ENCODE data around the gene TMEM184A. TPM values are rescaled to one million over a fixed set of nuclear protein-coding genes. Genes with fewer than 3 reads are reported as not detected.

Gene TMEM184A
- total and polyA plus RNA-seq, 10 of the 15 experiments (the other 5 are each of a cell fraction or from before 2014, with no cell fraction given) = 0.04 to 0.15 TPM; not detected in 8

DNA sequence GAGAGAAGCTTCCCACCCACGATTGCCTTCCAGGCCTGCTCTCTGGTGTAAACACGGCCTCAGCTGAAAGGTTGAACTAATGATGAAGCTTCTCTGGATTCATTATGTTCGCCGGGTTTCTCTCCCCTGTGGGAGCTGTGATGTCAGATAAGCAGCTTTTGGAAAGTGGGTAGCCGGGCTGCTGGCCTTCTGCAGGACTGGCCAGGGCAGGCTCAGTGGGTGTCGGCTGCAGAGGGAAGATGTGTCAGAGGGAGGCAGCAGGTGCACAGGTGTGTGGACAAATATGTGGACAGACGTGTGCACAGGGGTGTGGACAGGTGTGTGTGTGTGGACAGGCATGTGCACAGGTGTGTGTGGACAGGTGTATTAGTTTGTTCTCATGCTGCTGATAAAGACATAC is 42.3 kb upstream of the TMEM184A start:
- DNase-seq (ENCODE audit: low read depth, low spot score) = no peak
- BruUV-seq (replicated peaks) = no TSS peak
- Histone ChIP-seq H3K27me3 (replicated peaks in 1 of 2; ENCODE audit: control insufficient read depth in 2 of 2, insufficient read depth in 2 of 2, low read length in 1 of 2) (no peaks in the 10 kb centered on the region), H2AFZ (ENCODE audit: control insufficient read depth, low read depth, low read length) (no peak overlapping the region), H3K4me2 (ENCODE audit: control insufficient read depth, insufficient read depth) (no peak overlapping the region), H3K79me2 (ENCODE audit: control insufficient read depth, insufficient read depth, low read length) (no peaks in the 10 kb centered on the region), H3K4me1 (ENCODE audit: control insufficient read depth, insufficient read depth, low read length) (no peaks in the 10 kb centered on the region), H4K20me1 (ENCODE audit: control insufficient read depth, insufficient read depth) (no peaks in the 10 kb centered on the region), H3K9me3 (replicated peaks; ENCODE audit: control insufficient read depth, insufficient read depth, low read length) (no peaks in the 10 kb centered on the region; the same call in 2 of the 3 replicates), H3K27ac (ENCODE audit: control insufficient read depth, insufficient read depth) (no peak overlapping the region), H3K9ac (ENCODE audit: control insufficient read depth, insufficient read depth, low read length) (no peak overlapping the region), H3K4me3 (no peak overlapping the region), H3K36me3 (ENCODE audit: control insufficient read depth in 2 of 2, insufficient read depth in 2 of 2, low read length in 1 of 2) (no peaks in the 10 kb centered on the region)
- ChIA-PET SMC1A (ENCODE audit: uncharacterized antibody, unreplicated experiment) (no interaction called here), RAD21 (ENCODE audit: unreplicated experiment) (no interaction called here), POLR2A (interaction anchor here (0.6 kb wide), 1 partner anchor 14 kb away, joined by 6 read pairs; no protein-coding TSS in a partner anchor), CTCF (no interaction called here)
- ATAC-seq = no peak
- TF ChIP-seq KAT2A (conservative IDR thresholded peaks at IDR 0.05; ENCODE audit: control insufficient read depth, low read depth, low read length) (no peak), MAX (IDR thresholded peaks at IDR 0.05; ENCODE audit: low read depth, low read length) (no peak), CHD1 (IDR thresholded peaks at IDR 0.05; ENCODE audit: low read depth, low read length) (no peak), CHD2 (IDR thresholded peaks at IDR 0.05; ENCODE audit: borderline replicate concordance, low read depth, low read length) (no peak), JUND (IDR thresholded peaks at IDR 0.05; ENCODE audit: low read depth, low read length) (no peak), GABPA (IDR thresholded peaks at IDR 0.05; ENCODE audit: low read depth) (no peak), TCF12 (IDR thresholded peaks at IDR 0.05; ENCODE audit: low read depth, low read length) (no peak), NR2C1 (IDR thresholded peaks at IDR 0.05) (no peak), CUX1 (IDR thresholded peaks at IDR 0.05; ENCODE audit: insufficient replicate concordance, low read depth, low read length) (no peak), YY1 (IDR thresholded peaks at IDR 0.05; ENCODE audit: low read depth, low read length) (no peak), RUNX3 (IDR thresholded peaks at IDR 0.05; ENCODE audit: low read length) (no peak), IKZF1 (conservative IDR thresholded peaks at IDR 0.05) (no peak), RB1 (IDR thresholded peaks at IDR 0.05; ENCODE audit: borderline replicate concordance) (no peak), SMAD1 (IDR thresholded peaks at IDR 0.05; ENCODE audit: low read depth, partially characterized antibody) (no peak)
- TF ChIP-seq, protein P1, sequence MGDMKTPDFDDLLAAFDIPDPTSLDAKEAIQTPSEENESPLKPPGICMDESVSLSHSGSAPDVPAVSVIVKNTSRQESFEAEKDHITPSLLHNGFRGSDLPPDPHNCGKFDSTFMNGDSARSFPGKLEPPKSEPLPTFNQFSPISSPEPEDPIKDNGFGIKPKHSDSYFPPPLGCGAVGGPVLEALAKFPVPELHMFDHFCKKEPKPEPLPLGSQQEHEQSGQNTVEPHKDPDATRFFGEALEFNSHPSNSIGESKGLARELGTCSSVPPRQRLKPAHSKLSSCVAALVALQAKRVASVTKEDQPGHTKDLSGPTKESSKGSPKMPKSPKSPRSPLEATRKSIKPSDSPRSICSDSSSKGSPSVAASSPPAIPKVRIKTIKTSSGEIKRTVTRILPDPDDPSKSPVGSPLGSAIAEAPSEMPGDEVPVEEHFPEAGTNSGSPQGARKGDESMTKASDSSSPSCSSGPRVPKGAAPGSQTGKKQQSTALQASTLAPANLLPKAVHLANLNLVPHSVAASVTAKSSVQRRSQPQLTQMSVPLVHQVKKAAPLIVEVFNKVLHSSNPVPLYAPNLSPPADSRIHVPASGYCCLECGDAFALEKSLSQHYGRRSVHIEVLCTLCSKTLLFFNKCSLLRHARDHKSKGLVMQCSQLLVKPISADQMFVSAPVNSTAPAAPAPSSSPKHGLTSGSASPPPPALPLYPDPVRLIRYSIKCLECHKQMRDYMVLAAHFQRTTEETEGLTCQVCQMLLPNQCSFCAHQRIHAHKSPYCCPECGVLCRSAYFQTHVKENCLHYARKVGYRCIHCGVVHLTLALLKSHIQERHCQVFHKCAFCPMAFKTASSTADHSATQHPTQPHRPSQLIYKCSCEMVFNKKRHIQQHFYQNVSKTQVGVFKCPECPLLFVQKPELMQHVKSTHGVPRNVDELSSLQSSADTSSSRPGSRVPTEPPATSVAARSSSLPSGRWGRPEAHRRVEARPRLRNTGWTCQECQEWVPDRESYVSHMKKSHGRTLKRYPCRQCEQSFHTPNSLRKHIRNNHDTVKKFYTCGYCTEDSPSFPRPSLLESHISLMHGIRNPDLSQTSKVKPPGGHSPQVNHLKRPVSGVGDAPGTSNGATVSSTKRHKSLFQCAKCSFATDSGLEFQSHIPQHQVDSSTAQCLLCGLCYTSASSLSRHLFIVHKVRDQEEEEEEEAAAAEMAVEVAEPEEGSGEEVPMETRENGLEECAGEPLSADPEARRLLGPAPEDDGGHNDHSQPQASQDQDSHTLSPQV (IDR thresholded peaks at IDR 0.05) = no peak
- no peak for FAIRE-seq
- 53% methylated on average over 7 of the region's 7 CpGs for WGBS (ENCODE audit: insufficient coverage, insufficient replicate concordance, low lambda C conversion rate, missing lambda C conversion rate)
- intact Hi-C loops (cut with micrococcal nuclease; ENCODE audit: unreplicated experiment) = no loop called here
- in situ Hi-C loops (cut with MboI) = no loop called here

Measured in GM12878 (cell line).